CD1c-positive myeloid dendritic cell (primary cell): Measurements from ENCODE around the gene NFYC.

Source experiments
- DNase-seq: peaks from one replicate; pipeline ENCODE4 v3.0.0-alpha.2; 2016; ENCODE audit errors: extremely low spot score

NFYC gene

DNA sequence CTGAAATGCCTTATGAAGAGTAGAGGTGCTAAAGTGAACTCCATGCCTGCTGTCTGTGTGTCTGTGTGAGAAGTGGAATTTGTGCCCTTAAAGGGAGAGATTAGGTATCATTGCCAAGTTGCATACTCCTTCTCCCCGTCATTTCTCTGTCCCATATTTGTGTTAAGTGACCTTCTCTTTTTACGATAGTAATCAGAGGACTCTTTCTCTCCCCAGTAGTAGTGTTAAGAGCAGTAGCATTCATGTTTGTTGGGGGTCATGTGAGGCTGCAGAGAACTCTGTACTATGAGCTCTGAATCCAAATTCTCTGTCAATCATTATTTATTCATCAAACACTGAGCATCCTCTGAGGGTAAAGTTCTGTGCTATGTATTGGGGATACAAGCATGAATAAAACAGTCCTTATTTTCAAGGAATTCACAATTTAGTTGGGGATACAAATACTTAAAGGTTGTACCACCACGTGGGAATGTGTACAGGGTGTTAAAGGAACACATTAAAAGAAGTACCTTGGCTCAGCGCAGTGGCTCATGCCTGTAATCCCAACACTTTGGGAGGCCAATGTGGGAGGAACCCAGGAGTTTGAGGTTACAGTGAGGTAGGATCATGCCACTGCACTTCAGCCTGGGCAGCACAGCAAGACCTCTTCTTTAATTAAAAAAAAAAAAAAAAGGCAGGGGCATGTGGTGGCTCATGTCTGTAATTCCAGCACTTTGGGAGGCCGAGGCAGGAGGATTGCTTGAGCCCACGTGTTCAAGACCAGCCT lies 67.3 kb downstream of the NFYC start:
- DNase-seq: no peak

DNA sequence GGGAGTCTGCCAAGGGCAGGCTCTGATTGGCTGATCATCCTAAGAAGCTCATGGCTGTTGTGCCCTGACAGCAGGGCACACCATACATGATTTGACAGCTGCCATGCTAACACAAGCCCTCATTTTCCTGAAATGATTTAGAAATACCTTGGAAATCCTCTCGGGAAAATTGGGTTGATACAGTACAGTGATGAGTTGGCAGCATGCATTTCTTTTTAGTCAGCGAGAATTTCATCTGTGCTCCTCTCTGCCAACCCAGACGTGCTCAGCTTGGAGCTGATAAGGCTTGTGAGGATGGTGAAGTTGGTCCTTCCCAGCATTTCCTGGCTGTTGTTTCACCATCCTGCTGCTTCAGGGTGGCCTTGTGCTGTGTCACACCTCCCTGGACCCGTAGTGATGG lies 69.5 kb downstream of the NFYC start:
- no peak for DNase-seq

DNA sequence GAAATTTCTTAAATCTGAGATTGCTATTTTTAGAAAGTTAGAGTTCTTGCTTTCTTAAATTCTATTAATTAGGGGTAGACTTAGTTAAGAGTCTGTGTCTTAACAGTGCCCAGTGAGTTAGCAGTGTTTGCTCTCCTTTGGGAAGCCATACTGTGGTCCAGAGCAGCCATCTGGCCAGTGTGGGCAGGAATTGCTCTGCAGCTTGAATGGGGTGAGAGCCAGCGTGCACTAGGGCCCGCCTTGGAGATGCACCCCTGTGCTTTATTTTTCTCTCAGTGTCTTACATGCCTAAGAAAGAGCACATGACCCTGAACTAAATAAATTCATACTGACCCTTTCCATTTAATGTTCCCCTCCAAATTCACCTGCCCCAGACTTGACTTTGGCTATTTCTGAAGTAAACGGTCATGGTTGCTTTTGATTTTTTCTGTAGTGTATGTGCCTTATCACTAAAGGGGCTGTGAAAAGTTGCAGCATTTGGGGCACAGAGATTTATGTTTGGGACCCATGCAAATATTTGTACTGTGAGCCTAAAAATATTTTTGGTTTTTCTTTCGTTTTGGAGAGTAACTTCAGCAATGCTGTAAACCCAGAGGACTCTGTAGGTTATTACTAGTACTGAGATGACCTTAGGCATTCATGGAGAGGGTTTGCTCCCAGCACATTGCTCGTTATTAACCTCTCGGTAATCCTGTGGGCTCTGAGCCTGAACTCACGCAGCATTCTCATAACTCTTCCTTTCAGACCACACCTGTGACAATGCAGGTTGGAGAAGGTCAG lies 70.8 kb downstream of the NFYC start:
- DNase-seq: no peak

DNA sequence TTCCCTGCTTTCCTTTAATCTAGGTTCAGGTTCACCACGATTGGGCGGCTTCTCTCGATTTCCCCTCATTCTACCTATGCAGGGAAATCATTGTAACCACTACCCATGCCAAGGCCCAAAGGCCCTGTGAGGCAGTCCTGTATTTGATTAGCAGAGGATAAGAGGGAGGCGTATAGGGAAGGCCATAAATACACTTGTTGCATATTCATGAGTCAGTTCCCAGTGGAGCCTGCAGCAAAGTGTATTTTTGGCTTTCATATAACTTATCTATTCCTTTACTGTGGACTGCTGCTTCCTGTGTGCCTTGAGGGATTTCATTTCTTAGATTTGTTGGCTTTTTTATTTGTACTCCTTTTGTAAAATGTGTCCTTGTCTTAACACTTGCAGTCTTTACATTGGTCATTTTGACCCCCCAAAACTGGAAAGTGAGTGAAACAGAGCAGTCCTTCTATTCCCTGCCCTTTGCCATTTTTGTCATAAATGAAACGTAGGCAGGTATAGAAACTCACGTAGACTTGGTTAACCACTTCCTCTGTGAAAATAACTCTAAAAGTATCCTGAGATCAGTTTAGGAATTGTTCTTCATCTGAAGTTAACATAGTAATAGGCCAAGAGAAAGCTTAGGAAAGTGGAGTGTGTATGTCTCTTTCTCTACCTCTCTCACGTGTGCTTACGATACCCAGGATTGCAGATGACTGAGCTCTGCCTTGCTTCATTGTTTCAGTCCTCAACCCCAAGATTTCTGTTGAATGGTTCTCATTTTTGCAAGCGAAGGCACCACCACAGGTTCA lies 72.4 kb downstream of the NFYC start:
- no peak for DNase-seq

DNA sequence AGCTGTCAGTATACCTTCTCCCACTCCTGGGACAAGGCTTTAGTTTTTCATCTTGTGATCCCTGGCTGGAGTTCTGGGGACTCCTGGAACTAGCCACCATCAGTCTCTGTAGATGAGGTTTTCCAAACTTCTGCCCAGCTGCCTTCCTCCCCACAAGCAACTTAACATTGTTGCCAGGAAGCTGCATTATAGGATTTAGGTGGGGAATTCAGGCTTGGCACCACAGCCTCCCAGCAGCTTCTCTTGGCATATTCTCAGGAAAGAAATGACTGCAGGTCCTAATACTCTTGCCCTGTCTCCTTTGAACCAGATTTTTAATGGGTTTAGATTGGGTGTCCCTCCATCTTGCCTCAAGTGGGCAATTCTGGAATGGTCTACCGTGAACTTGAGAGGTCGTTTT lies 73.5 kb downstream of the NFYC start:
- no peak for DNase-seq

DNA sequence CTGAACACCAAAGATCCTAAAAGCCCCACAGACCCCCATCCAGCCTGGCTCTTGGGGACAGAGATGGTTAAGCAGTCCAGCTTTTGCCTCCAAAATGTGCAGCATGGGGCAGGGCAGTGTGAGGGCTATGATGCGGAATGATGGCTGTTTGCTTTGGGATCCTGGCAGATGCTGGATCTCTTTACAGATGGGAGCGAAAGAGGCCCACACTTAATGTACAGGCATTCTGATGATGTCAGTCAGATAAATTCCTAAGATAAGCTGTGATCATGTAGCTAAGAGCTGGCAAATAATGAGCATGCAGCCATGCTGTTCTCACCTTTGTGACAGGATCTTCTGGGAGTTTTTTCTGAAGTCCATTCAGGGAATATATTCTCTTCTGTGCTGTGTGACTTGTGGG lies 74.5 kb downstream of the NFYC start:
- no peak for DNase-seq

DNA sequence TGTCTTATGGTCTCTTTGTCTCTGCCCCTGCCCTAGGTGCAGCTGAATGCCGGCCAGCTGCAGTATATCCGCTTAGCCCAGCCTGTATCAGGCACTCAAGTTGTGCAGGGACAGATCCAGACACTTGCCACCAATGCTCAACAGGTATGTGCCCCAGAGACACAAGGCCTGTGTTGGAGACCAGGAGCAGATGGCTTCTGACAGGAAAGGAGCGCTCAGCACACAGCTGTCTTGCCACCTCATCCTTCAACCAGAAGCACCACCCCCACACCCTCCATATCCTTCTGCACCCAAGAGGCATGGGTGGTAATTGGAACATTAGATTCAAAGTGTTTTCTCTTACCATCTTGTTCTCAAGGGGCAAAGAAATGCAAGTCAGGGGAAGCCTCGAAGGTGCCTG lies 75.1 kb downstream of the NFYC start:
- DNase-seq: no peak

DNA sequence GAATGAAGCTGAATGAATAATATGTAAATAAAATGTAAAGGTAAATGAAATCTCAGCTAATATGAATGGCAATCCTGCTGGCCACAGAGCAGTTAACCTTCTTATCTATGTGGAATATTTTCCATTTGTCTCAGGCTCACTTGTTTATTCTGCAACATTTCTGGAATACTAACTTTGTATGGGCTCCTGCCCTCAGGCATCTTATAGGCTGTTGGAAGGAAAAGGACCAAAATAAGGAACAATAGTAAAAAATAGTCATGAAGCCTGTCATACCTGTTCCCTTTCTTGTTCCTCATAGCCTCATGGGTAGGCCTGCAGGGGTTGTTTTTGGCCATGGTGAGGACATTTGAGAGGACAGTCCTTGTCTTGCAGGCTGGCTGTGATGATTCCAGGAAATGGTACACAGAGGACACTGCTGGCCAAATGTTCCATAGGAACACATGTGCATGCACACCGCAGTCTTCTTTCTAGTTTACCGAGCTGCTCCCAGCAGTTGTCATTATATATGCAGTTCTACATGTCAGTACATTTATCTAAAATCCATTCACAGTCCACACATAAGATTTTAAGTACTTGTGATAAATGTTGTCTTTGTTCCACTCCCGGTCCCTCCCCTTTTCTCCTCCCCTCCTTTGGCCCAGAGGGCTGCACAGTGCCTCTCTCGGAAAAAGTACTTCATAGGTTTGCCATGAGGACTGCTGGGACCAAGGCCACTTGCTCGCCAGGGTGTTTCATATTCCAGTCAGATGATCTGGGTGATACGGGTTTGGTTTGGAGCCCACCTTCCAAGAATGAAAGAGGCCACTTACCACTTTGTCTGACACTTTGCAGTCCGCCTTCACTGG lies 76.9 kb downstream of the NFYC start:
- DNase-seq: no peak

DNA sequence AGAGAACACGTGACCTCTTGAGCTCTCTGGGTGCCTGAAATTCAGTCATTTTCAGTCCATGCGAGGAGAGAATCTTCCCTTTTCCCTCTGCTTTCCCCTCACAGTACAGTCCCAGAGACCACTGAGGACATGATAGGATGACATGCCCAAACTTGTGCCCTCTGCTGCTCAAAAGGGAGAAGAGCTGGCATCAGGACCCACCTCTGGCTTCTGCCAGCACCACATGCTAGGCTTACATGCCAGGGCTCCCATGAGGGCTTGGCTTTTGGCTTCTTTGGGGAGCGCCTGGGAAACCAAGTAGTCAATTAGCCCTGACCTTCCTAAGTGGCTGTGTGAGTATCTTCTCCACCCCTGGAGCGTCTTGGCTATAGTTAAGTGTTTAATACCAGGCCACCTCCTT lies 78.3 kb downstream of the NFYC start:
- no peak for DNase-seq

DNA sequence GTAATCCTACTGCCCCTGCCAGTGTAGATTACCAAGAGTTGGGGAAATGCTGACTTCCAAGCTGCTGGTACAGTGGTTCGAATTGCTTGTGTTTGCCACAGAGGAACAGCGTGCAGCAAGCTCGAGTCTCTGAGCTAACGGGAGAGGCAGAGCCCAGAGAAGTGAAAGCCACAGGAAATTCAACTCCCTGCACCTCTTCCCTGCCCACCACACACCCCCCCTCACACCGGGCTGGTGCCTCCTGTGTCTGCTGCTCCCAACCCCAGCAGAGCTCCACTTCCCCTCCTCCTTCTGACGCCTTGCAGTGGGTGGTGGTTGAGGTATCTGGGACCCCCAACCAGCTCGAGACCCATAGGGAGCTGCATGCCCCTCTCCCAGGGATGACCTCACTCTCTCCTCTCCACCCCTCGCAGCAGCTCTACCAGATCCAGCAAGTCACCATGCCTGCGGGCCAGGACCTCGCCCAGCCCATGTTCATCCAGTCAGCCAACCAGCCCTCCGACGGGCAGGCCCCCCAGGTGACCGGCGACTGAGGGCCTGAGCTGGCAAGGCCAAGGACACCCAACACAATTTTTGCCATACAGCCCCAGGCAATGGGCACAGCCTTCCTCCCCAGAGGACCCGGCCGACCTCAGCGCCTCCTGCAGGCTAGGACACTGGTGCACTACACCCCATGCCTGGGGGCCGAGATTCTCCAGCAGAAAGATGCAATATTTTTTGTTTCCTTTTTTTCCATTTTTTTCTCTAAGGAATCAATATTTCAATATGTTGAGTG lies 79.0 kb downstream of the NFYC start:
- no peak for DNase-seq

DNA sequence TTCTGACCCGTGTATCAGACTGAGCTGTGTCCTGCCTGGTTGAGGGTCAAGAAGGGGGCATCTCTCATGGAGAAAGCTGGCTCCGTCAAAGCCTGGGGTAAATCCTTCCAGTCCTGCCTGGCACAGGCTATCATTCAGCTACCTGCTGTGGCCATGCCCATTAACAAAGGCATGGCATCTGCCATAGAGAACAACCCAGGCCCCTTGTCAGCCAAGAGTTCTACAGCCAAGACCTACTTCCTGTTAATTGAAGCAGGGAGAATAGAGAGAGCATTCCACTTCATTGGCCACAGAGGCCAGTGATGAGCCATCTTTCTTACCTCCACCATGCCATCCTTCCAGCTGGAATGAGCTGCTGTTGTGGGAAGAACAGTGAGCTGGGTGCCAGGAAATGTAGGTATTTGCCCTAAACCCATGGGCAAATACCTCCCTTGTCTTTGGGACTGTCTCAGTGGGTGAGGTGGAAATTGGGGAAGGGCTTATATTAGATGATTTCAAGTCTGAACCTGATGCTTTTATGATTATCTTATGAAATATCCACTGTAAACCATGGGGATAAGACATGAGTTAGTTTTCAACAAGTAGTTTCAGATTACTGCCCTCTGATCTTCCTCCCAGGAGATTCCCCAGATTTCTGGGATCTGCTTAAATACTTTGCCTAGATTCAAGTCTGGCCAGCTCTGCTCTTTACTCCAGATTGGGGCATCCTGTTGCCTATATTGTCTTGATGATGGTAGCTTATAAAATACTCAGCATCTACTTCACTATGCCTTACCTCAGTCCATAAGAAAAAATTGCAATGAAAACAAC lies 80.8 kb downstream of the NFYC start:
- DNase-seq: no peak

DNA sequence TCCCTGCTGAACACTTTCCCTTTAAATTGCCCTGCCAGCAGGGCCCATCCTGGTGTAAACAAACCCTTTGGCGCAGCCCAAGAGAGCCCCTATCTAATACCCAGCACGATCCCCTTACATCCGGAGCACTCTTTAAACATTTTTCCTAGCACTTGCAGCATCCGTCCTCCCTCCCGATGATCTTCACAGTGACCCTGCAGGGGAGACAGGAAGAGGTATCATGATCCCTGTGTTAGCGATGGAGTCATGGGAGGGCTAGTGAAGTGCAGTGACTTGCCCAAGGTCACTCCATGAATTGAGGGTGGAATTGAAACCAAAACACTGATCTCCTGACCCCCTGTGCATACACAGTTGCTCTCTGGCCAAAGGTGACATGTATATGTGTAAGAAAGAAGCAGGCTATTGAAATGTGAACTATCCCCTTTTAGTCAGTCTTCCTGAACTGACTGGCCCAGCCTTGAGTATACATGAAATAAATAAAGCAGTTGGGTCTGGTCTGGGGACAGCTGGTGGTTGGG lies 82.3 kb downstream of the NFYC start:
- no peak for DNase-seq

DNA sequence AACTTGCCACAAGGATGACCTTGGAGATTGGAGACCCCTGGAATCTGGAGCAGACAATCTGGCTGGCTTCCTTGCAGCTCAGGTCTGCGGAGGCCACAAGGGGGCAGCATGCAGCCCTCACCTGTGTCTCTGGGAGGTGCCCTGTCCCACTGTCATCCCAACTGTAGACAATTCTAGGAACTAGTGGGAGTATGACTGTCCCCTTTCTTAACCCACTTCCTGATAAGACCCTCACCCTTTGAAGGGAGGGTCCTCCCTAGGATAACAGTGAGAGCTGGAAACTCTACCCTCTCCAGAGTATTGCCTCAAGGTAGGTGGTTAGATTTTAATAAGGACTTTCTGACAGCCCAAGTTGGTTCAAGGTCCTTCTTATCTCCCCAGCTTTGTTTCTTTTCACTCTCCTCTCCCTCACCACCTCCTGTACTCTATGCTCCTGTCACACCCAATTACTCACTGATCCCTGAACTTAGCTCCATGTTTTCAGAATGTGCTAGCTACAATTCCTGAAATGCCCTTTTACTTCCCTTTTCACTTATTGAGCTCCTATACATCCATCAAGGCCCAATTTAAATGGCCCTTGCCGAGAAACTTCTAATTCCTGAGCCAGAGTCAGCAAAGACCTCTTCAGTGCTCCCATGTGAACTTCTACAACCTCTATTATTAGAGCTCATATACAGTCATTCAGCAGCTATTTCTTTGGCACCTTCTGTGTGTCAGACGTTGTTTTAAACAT lies 82.9 kb downstream of the NFYC start:
- DNase-seq: peak; percentile 32

DNA sequence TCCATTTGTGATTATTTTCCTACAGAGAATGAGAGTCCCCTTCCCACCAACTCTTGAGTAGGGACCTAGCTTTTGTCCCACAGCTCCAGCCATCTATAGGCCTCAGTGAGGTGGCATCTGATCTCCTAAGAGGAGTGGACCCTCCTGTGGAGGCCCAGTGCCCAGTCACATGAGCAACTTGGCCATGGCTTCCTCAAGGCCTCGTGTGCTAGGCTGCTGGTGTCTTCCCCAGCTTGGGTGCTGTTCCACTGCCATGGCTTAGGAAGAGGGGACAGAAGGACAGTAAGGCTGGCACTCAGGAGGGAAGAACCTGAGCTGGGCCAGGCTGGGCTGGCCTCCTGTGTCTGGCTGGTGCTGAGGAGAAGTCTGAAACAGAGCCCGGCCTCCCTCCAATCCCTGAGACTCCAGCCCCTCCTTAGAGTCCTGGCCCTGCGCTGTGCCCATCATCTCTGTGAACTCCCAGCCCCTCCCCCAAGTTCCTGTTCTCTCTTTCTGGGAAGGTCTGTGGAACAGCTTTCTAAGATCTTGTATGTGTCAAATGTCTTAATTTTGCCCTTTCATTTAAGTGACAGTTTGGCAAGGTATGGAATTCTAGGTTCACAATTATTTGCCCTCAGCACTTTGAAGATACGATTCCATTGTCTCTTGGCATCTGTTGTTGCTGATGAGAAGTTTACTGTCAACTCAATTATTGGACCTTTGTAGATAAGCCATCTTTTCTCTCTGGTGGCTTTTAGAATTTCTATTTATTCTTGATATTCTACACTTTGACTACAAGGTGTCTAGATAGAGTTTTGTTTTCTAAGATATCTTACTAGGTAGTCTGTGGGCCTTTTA lies 85.0 kb downstream of the NFYC start:
- no peak for DNase-seq

DNA sequence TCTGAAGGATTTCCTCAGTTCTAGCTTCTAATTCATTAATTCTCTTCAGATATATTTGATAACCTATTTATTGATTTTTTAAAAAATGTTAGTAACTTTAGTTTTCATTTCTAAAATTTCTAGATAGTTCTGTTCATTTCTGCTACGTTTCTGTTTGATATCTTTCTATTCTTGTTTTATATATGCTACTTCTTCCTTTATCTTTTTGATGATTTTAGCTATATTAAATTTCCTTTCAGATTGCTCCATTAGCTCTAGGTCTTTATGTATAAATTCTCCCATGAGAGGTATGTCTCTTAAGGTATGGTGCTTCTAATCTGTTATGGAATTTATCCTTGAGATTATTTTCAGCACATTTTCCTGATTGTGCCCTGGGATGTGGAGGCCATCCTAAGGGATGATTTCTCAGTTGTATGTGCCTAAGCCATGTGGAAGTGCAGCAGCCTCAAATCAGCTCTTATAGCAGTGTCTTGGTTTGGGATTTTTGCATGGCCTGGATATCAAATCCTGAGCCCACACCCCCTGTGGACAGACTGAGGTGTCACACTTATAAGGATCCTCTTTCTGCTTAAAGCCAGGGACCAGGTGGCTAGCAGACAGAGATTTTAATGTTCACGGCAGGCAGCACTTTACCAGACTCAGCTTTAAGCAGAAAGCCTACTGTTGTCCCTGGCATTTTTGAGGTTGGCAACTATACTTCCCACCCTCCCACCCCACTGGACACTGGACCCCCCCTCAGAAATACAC lies 85.9 kb downstream of the NFYC start:
- DNase-seq: no peak

DNA sequence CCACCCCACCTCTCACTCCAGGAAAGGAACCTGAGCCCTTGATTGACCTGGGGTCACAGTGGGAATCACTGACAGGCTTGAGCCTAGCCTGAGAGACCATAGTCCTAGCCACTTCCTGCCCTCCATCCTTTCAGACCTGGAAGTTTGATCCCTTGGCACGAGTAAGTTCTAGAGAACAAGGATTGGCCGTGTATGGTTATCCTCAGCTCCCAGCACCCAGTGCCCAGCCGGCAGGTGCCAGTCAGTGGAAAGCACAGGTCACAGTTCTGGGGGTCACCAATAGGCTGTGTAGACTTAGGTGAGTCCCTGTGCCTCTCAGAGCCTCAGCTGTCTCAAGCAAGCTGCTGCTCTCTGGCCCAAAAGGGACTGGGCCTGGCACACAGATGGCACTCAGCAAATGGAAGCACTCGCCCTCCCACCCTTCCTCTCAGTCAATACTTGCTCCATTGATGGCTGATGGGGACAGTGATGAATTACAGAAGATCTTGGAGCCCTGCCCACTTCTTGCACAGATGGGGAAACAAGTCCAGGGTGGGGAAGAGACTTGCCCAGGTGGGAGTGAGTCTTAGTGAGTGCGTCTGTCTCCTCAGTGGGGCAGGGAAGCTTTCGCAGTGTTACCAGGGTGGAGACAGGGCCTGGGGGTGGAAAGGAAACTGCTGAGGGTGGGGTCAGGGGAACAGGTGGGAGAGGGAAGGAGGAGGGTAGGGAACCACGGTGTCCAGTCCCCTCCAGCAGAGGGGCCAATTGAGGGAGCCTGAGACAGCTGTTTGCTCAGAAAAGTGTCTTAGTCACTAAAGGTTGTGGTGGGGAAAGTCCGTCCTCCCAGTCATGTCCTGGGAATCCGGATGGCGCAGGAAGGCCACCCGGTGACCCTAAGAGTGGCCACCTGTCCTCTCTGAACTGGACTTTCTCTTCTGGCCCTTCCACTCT lies 89.4 kb downstream of the NFYC start:
- no peak for DNase-seq
